Ovary (tissue), 9 donors: ENCODE results near the gene STXBP1. TPM values are rescaled to one million over a fixed set of nuclear protein-coding genes. Genes with fewer than 3 reads are reported as not detected.

Experiments used
- DNase-seq, 5 donors: peaks; one replicate each; pipeline ENCODE4 v3.0.0-alpha.2; 2019 to 2020
- H3K27ac ChIP-seq, 2 donors: fragments of 200-600 bp; one replicate each; pipeline versions ENCODE4 v1.5.1 to v1.8.0; 2019 to 2022
- H3K27me3 ChIP-seq: fragments of 200-600 bp; one replicate; pipeline ENCODE4 v1.8.0; 2022
- H3K36me3 ChIP-seq: fragments of 200-600 bp; sonication (generic); one replicate; pipeline ENCODE4 v1.5.1; 2019
- H3K4me1 ChIP-seq: one replicate; pipeline ENCODE4 v1.8.1; 2013; ENCODE audit warnings: mild to moderate bottlenecking, moderate library complexity; ENCODE audit not compliant: insufficient read depth
- H3K4me3 ChIP-seq: fragments of 200-600 bp; sonication (generic); one replicate; pipeline ENCODE4 v1.5.1; 2017
- H3K9me3 ChIP-seq, 2 donors: fragments of 200-600 bp in 1 of 2; sonication (generic) in 1 of 2; one replicate each; pipeline versions ENCODE4 v1.5.1 to v1.8.1; 2013 to 2019; ENCODE audit warnings: mild to moderate bottlenecking in 1 of 2, moderate library complexity in 1 of 2
- EP300 ChIP-seq: sonication (generic); formaldehyde crosslinking; IDR thresholded peaks from one replicate; pipeline ENCODE4 v1.6.1; 2017; ENCODE audit warnings: antibody characterized with exemption
- POLR2A ChIP-seq: fragments of 450-650 bp; IDR thresholded peaks from one replicate; pipeline ENCODE4 v1.6.1; 2017; ENCODE audit warnings: antibody characterized with exemption, mild to moderate bottlenecking, moderate library complexity
- WGBS, 3 donors: extraction: QIAGEN DNeasy Blood & Tissue Kit in 1 of 3; methylation state at CpG; one replicate each; pipeline versions ENCODE4 v1.1.5 to v1.1.7; 2013 to 2017; 5-methylcytosine and 5-hydroxymethylcytosine counted together
- intact Hi-C, 4 donors: fragments of 100-400 bp; cut with DNase I; formaldehyde crosslinking; loops; one replicate each; pipeline versions ENCODE4 v1.11.0 to v1.15.1; 2022 to 2023
- polyA plus RNA-seq, 2 donors: library from polyadenylated mRNA; stranded (reverse); fragments of 200-250 nt in 1 of 2; fragments of 350-450 nt in 1 of 2; fragmentation: Illumina TruSeq in 1 of 2; extraction: RNeasy Lipid Tissue Mini Kit (QIAGEN cat#74804) in 1 of 2; gene quantifications; one replicate each; pipeline ENCODE4 v1.2.3, GENCODE V29; 2013 to 2014
- total RNA-seq, 7 donors: library from RNA; depleted of rRNA in 2 of 7; stranded (reverse); fragments of >200 nt in 2 of 7; fragmentation: NEBNext Ultra II Directional in 3 of 7; extraction: Animal tissue kit (Norgen Biotek cat#: 25700) in 3 of 7; gene quantifications; one replicate each; pipeline versions ENCODE4 v1.1.0 to v1.2.4, GENCODE V29; 2016 to 2023
- TF ChIP-seq, protein P1 (sequence below), 3 donors: fragments of 450-650 bp in 2 of 3; fragments of 200-600 bp in 1 of 3; IDR thresholded peaks; one replicate each; pipeline versions ENCODE4 v1.5.1 to v1.8.0; 2016 to 2022; ENCODE audit warnings: antibody characterized with exemption in 3 of 3, mild to moderate bottlenecking in 1 of 3
- donor health status: DM: no; HTN: no; CAD: no; lungs with moderate emphysema.
- donor health status: DM: no; HTN: no; CAD: no.
- donor health status: Bipolar disorder and iron deficiency.
- donor health status: DM: yes; HTN: yes; CAD: no.
- donor health status: DM: no; HTN: no; CAD: no.
- donor health status: DM: yes; HTN: yes; CAD: no.

STXBP1 gene
- total and polyA plus RNA-seq, 9 donors, result 18.8 to 102 (median 75.7) TPM

DNA sequence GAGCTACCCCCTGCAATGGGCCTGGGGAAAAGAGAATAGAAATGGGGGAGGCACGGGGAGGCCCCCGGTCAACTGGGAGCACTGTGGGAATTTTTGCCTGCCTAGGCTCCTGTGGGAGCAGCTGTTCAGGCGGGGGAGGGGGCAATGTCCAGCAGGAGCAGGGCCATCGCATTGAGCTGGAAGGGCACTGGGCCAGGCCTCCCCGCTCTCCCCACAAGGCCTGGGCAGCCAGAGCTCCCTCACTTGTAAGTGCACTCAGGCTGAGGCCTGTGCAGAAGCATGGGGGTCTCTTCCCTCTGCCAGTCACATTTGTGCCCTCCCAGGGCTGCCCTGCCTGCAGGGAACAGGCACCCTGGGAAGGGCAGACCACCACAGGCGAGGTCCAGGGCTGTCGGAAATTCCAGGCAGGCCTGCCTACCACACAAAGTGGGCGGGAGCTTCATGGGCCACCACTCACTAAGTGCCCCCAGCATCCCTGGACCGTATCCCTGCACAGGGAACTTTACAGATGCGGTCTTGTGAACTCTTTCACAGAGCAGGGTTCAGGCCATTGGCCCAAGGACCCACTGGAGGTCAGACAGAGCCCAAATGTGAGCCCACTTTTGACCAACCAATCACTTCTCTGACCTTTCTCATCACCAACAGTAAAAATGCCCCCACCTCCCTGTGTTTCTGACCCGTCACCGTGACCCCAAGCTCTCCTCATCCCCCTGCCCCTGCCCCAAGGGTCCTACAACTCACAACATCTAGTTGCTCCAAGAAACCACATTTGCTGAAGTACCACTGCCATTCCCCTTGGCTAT, 93.7 kb downstream of the STXBP1 start:
- intact Hi-C loops, result no loop called here
- TF ChIP-seq, protein P1, sequence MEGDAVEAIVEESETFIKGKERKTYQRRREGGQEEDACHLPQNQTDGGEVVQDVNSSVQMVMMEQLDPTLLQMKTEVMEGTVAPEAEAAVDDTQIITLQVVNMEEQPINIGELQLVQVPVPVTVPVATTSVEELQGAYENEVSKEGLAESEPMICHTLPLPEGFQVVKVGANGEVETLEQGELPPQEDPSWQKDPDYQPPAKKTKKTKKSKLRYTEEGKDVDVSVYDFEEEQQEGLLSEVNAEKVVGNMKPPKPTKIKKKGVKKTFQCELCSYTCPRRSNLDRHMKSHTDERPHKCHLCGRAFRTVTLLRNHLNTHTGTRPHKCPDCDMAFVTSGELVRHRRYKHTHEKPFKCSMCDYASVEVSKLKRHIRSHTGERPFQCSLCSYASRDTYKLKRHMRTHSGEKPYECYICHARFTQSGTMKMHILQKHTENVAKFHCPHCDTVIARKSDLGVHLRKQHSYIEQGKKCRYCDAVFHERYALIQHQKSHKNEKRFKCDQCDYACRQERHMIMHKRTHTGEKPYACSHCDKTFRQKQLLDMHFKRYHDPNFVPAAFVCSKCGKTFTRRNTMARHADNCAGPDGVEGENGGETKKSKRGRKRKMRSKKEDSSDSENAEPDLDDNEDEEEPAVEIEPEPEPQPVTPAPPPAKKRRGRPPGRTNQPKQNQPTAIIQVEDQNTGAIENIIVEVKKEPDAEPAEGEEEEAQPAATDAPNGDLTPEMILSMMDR (IDR thresholded peaks at IDR 0.05), result no peak
- TF ChIP-seq POLR2A, result no peak
- TF ChIP-seq EP300, result no peak
- Histone ChIP-seq H3K27me3 (no peaks in the 10 kb centered on the region), H3K4me3 (no peak overlapping the region), H3K4me1 (no peaks in the 10 kb centered on the region), H3K36me3 (no peaks in the 10 kb centered on the region), H3K9me3 (no peaks in the 10 kb centered on the region), H3K27ac (no peak overlapping the region)
- no peak for DNase-seq
- 69 to 77% (median 75%) methylated on average over 12 of the region's 12 CpGs for WGBS, 3 donors

DNA sequence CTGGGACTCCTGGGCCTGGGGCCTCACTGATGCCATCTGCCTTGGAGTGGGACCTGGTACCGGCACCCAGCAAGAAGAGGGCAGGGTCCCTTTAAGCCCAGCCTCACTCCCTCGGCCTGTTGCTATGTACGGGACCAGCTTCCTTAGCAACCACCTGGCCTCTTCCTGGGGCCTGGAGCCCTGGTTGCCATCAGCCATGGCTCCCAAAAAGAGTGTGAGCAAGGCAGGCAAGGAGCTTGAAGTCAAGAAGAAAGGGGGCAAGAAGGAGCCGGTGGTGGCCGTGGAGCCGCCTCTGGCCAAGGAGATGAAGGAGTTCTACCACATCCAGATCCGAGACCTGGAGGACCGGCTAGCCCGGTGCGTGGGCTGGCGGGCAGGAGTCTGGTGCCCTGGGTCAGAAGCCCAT, 94.8 kb downstream of the STXBP1 start, which contains the start of gene CFAP157:
CFAP157 (plus strand) TSS at position 153 of the 406 bp plus-strand sequence; CDS start at position 197, 44 bp downstream.
- H3K9me3 ChIP-seq, result no peaks in the 10 kb centered on the region
- H3K4me3 ChIP-seq, result no peak within 1 kb of the TSS
- H3K27ac ChIP-seq, result no peak within 1 kb of the TSS
- intact Hi-C loops, result no loop called here
- 54 to 64% (median 62%) methylated on average over 11 of the region's 11 CpGs for WGBS, 3 donors
- DNase-seq, result no peak
- H3K4me1 ChIP-seq, result no peaks in the 10 kb centered on the region
- no peaks in the 10 kb centered on the region for H3K36me3 ChIP-seq
- no peaks in the 10 kb centered on the region for H3K27me3 ChIP-seq
- TF ChIP-seq POLR2A, result no peak
- TF ChIP-seq, protein P1 (IDR thresholded peaks at IDR 0.05), result no peak
- no peak for TF ChIP-seq EP300

DNA sequence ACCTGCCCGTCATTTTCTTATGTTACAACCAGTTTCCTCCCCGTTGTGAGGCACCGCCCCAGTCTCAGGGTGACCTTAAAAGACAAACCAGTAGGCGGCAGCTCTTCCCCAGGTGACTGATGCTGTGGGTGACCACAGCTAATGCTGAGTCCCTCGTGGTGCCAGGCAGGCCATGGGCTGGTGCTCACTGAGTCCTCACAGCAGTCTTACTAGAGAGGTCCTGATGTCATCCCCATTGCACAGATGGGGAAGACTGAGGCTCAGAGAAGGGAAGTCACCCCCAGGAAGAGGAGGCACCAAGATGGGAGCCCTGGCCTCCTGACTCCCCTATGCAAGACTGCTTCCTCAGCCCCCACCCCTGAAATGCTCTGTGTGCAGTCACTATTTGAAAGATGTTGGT, 95.7 kb downstream of the STXBP1 start:
- no peak overlapping the region for H3K4me3 ChIP-seq
- WGBS, 3 donors, result 51 to 61% (median 52%) methylated on average over 5 of the region's 5 CpGs
- no peak for DNase-seq
- intact Hi-C loops, result no loop called here
- no peaks in the 10 kb centered on the region for H3K27me3 ChIP-seq
- TF ChIP-seq EP300, result no peak
- TF ChIP-seq POLR2A, result no peak
- TF ChIP-seq, protein P1 (IDR thresholded peaks at IDR 0.05), result no peak
- no peaks in the 10 kb centered on the region for H3K9me3 ChIP-seq
- no peaks in the 10 kb centered on the region for H3K4me1 ChIP-seq
- no peak overlapping the region for H3K27ac ChIP-seq
- H3K36me3 ChIP-seq, result no peaks in the 10 kb centered on the region

DNA sequence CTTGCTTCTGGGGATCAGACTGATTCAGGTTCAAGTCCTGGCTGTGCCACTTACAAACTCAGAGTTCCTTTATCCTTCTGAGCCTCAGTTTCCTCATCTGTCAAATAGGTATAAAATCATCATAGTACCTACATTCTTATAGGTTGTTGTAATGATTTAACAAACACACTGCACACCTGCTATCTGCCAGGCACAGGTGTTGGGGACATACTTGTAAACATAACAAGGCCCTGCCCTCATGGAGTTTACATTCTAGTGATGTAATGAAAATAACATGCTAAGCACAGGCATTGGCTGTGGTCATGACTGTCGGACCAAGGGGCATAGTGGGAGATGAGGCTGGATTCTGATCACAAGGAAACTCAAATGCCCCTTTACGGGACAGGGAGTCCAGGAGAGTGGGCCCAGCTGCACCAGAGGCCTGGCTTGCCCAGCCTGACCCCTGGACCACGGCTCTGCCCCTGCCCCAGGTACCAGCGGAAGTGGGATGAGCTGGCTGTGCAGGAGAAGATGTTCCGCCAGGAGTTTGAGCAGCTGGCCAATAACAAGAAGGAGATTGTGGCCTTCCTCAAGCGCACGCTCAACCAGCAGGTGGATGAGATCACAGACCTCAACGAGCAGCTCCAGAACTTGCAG, 97.0 kb downstream of the STXBP1 start:
- H3K27me3 ChIP-seq, result no peaks in the 10 kb centered on the region
- WGBS, 3 donors, result 84 to 89% (median 88%) methylated on average over 8 of the region's 8 CpGs
- DNase-seq, result no peak
- TF ChIP-seq, protein P1 (IDR thresholded peaks at IDR 0.05), result no peak
- TF ChIP-seq POLR2A (no peak), EP300 (no peak)
- no peaks in the 10 kb centered on the region for H3K9me3 ChIP-seq
- no peaks in the 10 kb centered on the region for H3K4me1 ChIP-seq
- intact Hi-C loops, result no loop called here
- H3K36me3 ChIP-seq, result no peaks in the 10 kb centered on the region
- no peak overlapping the region for H3K4me3 ChIP-seq
- H3K27ac ChIP-seq, result no peak overlapping the region
